HUES64 (cell line): ENCODE data around the gene FIGN.

Experiments used
- H3K27ac ChIP-seq: 2 replicates; pipeline ENCODE4 v1.7.0; 2013; ENCODE audit warnings: low read depth, low read length, inconsistent platforms
- H3K27me3 ChIP-seq: 2 replicates; pipeline ENCODE4 v1.6.1; 2013; ENCODE audit warnings: mild to moderate bottlenecking, low read length; ENCODE audit not compliant: insufficient read depth
- H3K36me3 ChIP-seq: 2 replicates; pipeline ENCODE4 v1.6.1; 2013; ENCODE audit warnings: mild to moderate bottlenecking, low read length; ENCODE audit not compliant: insufficient read depth
- H3K4me1 ChIP-seq: 2 replicates; pipeline ENCODE4 v1.6.1; 2013; ENCODE audit warnings: mild to moderate bottlenecking, low read length, moderate library complexity; ENCODE audit not compliant: insufficient read depth
- H3K4me3 ChIP-seq: 2 replicates; pipeline ENCODE4 v1.5.1; 2013; ENCODE audit warnings: mild to moderate bottlenecking, low read length, moderate library complexity
- H3K9ac ChIP-seq: 2 replicates; pipeline ENCODE4 v1.6.1; 2013; ENCODE audit warnings: mild to moderate bottlenecking, low read depth, low read length
- H3K9me3 ChIP-seq: 2 replicates; pipeline ENCODE4 v1.6.1; 2013; ENCODE audit warnings: low read depth, low read length; ENCODE audit not compliant: insufficient read depth
- WGBS: fragments of 150-250, 120-280 bp; methylation state at CpG from one replicate; pipeline ENCODE4 v1.1.7; 2013; ENCODE audit warnings: missing lambda C conversion rate; 5-methylcytosine and 5-hydroxymethylcytosine counted together

FIGN gene

GRCh38 chr2:163641986-163642385 is 93.8 kb downstream of the FIGN start:
- peaks cover 55% of the 10 kb centered on the region for H3K4me1 ChIP-seq
- H3K9ac ChIP-seq: no peak overlapping the region
- WGBS: 77% methylated on average over 1 of the region's 1 CpG
- H3K36me3 ChIP-seq: no peaks in the 10 kb centered on the region
- H3K27ac ChIP-seq: no peak overlapping the region
- H3K4me3 ChIP-seq: no peak overlapping the region
- no peaks in the 10 kb centered on the region for H3K9me3 ChIP-seq
- no peaks in the 10 kb centered on the region for H3K27me3 ChIP-seq

GRCh38 chr2:163640542-163641193 is 95.1 kb downstream of the FIGN start:
- Histone ChIP-seq H3K4me1 (peaks cover 47% of the 10 kb centered on the region), H3K9ac (no peak overlapping the region), H3K36me3 (no peaks in the 10 kb centered on the region), H3K4me3 (no peak overlapping the region), H3K27ac (no peak overlapping the region), H3K27me3 (no peaks in the 10 kb centered on the region), H3K9me3 (no peaks in the 10 kb centered on the region)
- 77% methylated on average over 5 of the region's 6 CpGs for WGBS

- Histone ChIP-seq H3K36me3 (no peaks in the 10 kb centered on the region), H3K4me3 (no peak overlapping the region), H3K9ac (no peak overlapping the region), H3K4me1 (peaks cover 31% of the 10 kb centered on the region), H3K9me3 (no peaks in the 10 kb centered on the region), H3K27ac (no peak overlapping the region), H3K27me3 (no peaks in the 10 kb centered on the region)
- WGBS: 86% methylated on average over 6 of the region's 6 CpGs
Measured at GRCh38 chr2:163637871-163638270, 97.9 kb downstream of the FIGN start.

- no peaks in the 10 kb centered on the region for H3K9me3 ChIP-seq
- no peak overlapping the region for H3K27ac ChIP-seq
- H3K27me3 ChIP-seq: no peaks in the 10 kb centered on the region
- H3K4me3 ChIP-seq: no peak overlapping the region
- WGBS: 97% methylated on average over 4 of the region's 5 CpGs
- no peaks in the 10 kb centered on the region for H3K36me3 ChIP-seq
- no peak overlapping the region for H3K9ac ChIP-seq
- H3K4me1 ChIP-seq: peaks cover 7% of the 10 kb centered on the region; the same call in 1 of the 2 replicates
Measured at GRCh38 chr2:163633291-163633690, 102.5 kb downstream of the FIGN start.

GRCh38 chr2:163630836-163631235 is 105.0 kb downstream of the FIGN start:
- Histone ChIP-seq H3K27ac (no peak overlapping the region), H3K4me3 (no peak overlapping the region), H3K27me3 (no peaks in the 10 kb centered on the region), H3K36me3 (no peaks in the 10 kb centered on the region), H3K9ac (no peak overlapping the region), H3K4me1 (peaks cover 12% of the 10 kb centered on the region), H3K9me3 (no peaks in the 10 kb centered on the region)
- 82% methylated on average over 3 of the region's 5 CpGs for WGBS

- no peaks in the 10 kb centered on the region for H3K9me3 ChIP-seq
- no peak overlapping the region for H3K4me3 ChIP-seq
- H3K4me1 ChIP-seq: peaks cover 24% of the 10 kb centered on the region
- H3K9ac ChIP-seq: no peak overlapping the region
- no peaks in the 10 kb centered on the region for H3K27me3 ChIP-seq
- no peak overlapping the region for H3K27ac ChIP-seq
- no peaks in the 10 kb centered on the region for H3K36me3 ChIP-seq
- WGBS: 82% methylated on average over 7 of the region's 7 CpGs
Measured at GRCh38 chr2:163626639-163627109, 109.1 kb downstream of the FIGN start.

GRCh38 chr2:163626208-163626607 is 109.6 kb downstream of the FIGN start:
- 100% methylated on average over 1 of the region's 1 CpG for WGBS

GRCh38 chr2:163625632-163626031 is 110.2 kb downstream of the FIGN start:
- no peaks in the 10 kb centered on the region for H3K9me3 ChIP-seq
- H3K36me3 ChIP-seq: no peaks in the 10 kb centered on the region
- WGBS: no CpG with 5 or more reads among the region's 1 CpG
- H3K4me1 ChIP-seq: peaks cover 33% of the 10 kb centered on the region
- H3K9ac ChIP-seq: no peak overlapping the region
- H3K27me3 ChIP-seq: no peaks in the 10 kb centered on the region
- H3K4me3 ChIP-seq: no peak overlapping the region
- no peak overlapping the region for H3K27ac ChIP-seq

More at GRCh38 chr2:163626208-163626607, 109.6 kb downstream of the FIGN start:
- H3K36me3 ChIP-seq: no peaks in the 10 kb centered on the region
- H3K4me3 ChIP-seq: no peak overlapping the region
- H3K27ac ChIP-seq: no peak overlapping the region
- no peaks in the 10 kb centered on the region for H3K9me3 ChIP-seq
- H3K9ac ChIP-seq: no peak overlapping the region
- no peaks in the 10 kb centered on the region for H3K27me3 ChIP-seq
- peaks cover 29% of the 10 kb centered on the region for H3K4me1 ChIP-seq

GRCh38 chr2:163621445-163622004 is 114.3 kb downstream of the FIGN start:
- H3K36me3 ChIP-seq: no peaks in the 10 kb centered on the region
- 27% methylated on average over 7 of the region's 7 CpGs for WGBS
- H3K27me3 ChIP-seq: no peaks in the 10 kb centered on the region
- H3K9me3 ChIP-seq: no peaks in the 10 kb centered on the region
- H3K9ac ChIP-seq: no peak overlapping the region
- no peak overlapping the region for H3K27ac ChIP-seq
- H3K4me1 ChIP-seq: peaks cover 37% of the 10 kb centered on the region
- H3K4me3 ChIP-seq: no peak overlapping the region

- H3K36me3 ChIP-seq: no peaks in the 10 kb centered on the region
- WGBS: no CpG with 5 or more reads among the region's 2 CpGs
Measured at GRCh38 chr2:163617517-163617916, 118.3 kb downstream of the FIGN start.

GRCh38 chr2:163613266-163613731 is 122.5 kb downstream of the FIGN start:
- no peak overlapping the region for H3K27ac ChIP-seq
- no peak overlapping the region for H3K4me3 ChIP-seq
- no peaks in the 10 kb centered on the region for H3K9me3 ChIP-seq
- H3K27me3 ChIP-seq: no peaks in the 10 kb centered on the region
- peaks cover 13% of the 10 kb centered on the region; the same call in 1 of the 2 replicates for H3K4me1 ChIP-seq
- no peak overlapping the region for H3K9ac ChIP-seq
- 91% methylated on average over 3 of the region's 3 CpGs for WGBS
- peaks cover 29% of the 10 kb centered on the region for H3K36me3 ChIP-seq

More at GRCh38 chr2:163617517-163617916, 118.3 kb downstream of the FIGN start:
- Histone ChIP-seq H3K27me3 (no peaks in the 10 kb centered on the region), H3K27ac (no peak overlapping the region), H3K9me3 (no peaks in the 10 kb centered on the region), H3K4me1 (peaks cover 37% of the 10 kb centered on the region), H3K4me3 (no peak overlapping the region), H3K9ac (no peak overlapping the region)
